Stimulated activated naive CD8-positive, alpha-beta T cell treated with anti-CD3 and anti-CD28 coated beads, Interleukin-15, Interleukin-2, amounts not matched to agents 100 ng/mL and 50 ng/mL, for 24 hours (primary cell): ENCODE measurements around the gene CCDC192.

Source experiments
- H3K27ac Mint-ChIP-seq: one replicate; pipeline ENCODE4 v1.8.0; 2021; ENCODE audit warnings: mild to moderate bottlenecking, mixed read lengths
- H3K27me3 Mint-ChIP-seq: one replicate; pipeline ENCODE4 v1.8.0; 2021; ENCODE audit warnings: mixed read lengths
- H3K36me3 Mint-ChIP-seq: one replicate; pipeline ENCODE4 v1.8.0; 2021; ENCODE audit warnings: low read depth, mixed read lengths
- H3K4me1 Mint-ChIP-seq: one replicate; pipeline ENCODE4 v1.8.0; 2021; ENCODE audit warnings: low read depth, mixed read lengths
- H3K4me3 Mint-ChIP-seq: one replicate; pipeline ENCODE4 v1.8.0; 2021; ENCODE audit warnings: mild to moderate bottlenecking, mixed read lengths
- H3K9me3 Mint-ChIP-seq: one replicate; pipeline ENCODE4 v1.8.0; 2021; ENCODE audit warnings: mixed read lengths

The CCDC192 gene

GRCh38 chr5:127849891-127850290 is 146.7 kb downstream of the CCDC192 start:
- Mint-ChIP-seq H3K4me3 (no peak overlapping the region), H3K27me3 (peaks cover 5% of the 10 kb centered on the region), H3K4me1 (no peaks in the 10 kb centered on the region), H3K27ac (no peak overlapping the region), H3K36me3 (no peaks in the 10 kb centered on the region), H3K9me3 (no peaks in the 10 kb centered on the region)

GRCh38 chr5:127851964-127852363 is 148.8 kb downstream of the CCDC192 start:
- Mint-ChIP-seq H3K36me3 (no peaks in the 10 kb centered on the region), H3K27ac (no peak overlapping the region), H3K9me3 (no peaks in the 10 kb centered on the region), H3K4me1 (no peaks in the 10 kb centered on the region), H3K4me3 (no peak overlapping the region), H3K27me3 (peaks cover 5% of the 10 kb centered on the region)

GRCh38 chr5:127854520-127854919 is 151.3 kb downstream of the CCDC192 start:
- H3K36me3 Mint-ChIP-seq, result no peaks in the 10 kb centered on the region
- H3K27ac Mint-ChIP-seq, result no peak overlapping the region
- no peak overlapping the region for H3K4me3 Mint-ChIP-seq
- no peaks in the 10 kb centered on the region for H3K9me3 Mint-ChIP-seq
- H3K27me3 Mint-ChIP-seq, result peaks cover 5% of the 10 kb centered on the region
- H3K4me1 Mint-ChIP-seq, result no peaks in the 10 kb centered on the region

GRCh38 chr5:127856292-127856691 is 153.1 kb downstream of the CCDC192 start:
- Mint-ChIP-seq H3K9me3 (no peaks in the 10 kb centered on the region), H3K27ac (no peak overlapping the region), H3K27me3 (peaks cover 5% of the 10 kb centered on the region), H3K4me3 (no peak overlapping the region), H3K36me3 (no peaks in the 10 kb centered on the region), H3K4me1 (no peaks in the 10 kb centered on the region)

- Mint-ChIP-seq H3K27ac (no peak overlapping the region), H3K27me3 (peaks cover 5% of the 10 kb centered on the region), H3K9me3 (no peaks in the 10 kb centered on the region), H3K36me3 (no peaks in the 10 kb centered on the region), H3K4me1 (no peaks in the 10 kb centered on the region), H3K4me3 (no peak overlapping the region)
Observed at GRCh38 chr5:127858116-127858784, 155.1 kb downstream of the CCDC192 start.

GRCh38 chr5:127860291-127860690 is 157.1 kb downstream of the CCDC192 start:
- Mint-ChIP-seq H3K4me3 (no peak overlapping the region), H3K9me3 (no peaks in the 10 kb centered on the region), H3K27me3 (no peaks in the 10 kb centered on the region), H3K4me1 (no peaks in the 10 kb centered on the region), H3K27ac (no peak overlapping the region), H3K36me3 (no peaks in the 10 kb centered on the region)

- no peak overlapping the region for H3K27ac Mint-ChIP-seq
- no peaks in the 10 kb centered on the region for H3K9me3 Mint-ChIP-seq
- H3K4me1 Mint-ChIP-seq, result no peaks in the 10 kb centered on the region
- no peak overlapping the region for H3K4me3 Mint-ChIP-seq
- no peaks in the 10 kb centered on the region for H3K36me3 Mint-ChIP-seq
- H3K27me3 Mint-ChIP-seq, result no peaks in the 10 kb centered on the region
Observed at GRCh38 chr5:127863161-127863560, 160.0 kb downstream of the CCDC192 start.

- Mint-ChIP-seq H3K36me3 (no peaks in the 10 kb centered on the region), H3K4me1 (no peaks in the 10 kb centered on the region), H3K9me3 (no peaks in the 10 kb centered on the region), H3K4me3 (no peak overlapping the region), H3K27me3 (no peaks in the 10 kb centered on the region), H3K27ac (no peak overlapping the region)
Observed at GRCh38 chr5:127863610-127864395, 160.6 kb downstream of the CCDC192 start.

GRCh38 chr5:127864511-127864910 is 161.3 kb downstream of the CCDC192 start:
- no peaks in the 10 kb centered on the region for H3K36me3 Mint-ChIP-seq
- H3K27ac Mint-ChIP-seq, result no peak overlapping the region
- no peaks in the 10 kb centered on the region for H3K27me3 Mint-ChIP-seq
- H3K9me3 Mint-ChIP-seq, result no peaks in the 10 kb centered on the region
- no peak overlapping the region for H3K4me3 Mint-ChIP-seq
- no peaks in the 10 kb centered on the region for H3K4me1 Mint-ChIP-seq

- H3K27me3 Mint-ChIP-seq, result no peaks in the 10 kb centered on the region
- no peaks in the 10 kb centered on the region for H3K36me3 Mint-ChIP-seq
- H3K4me1 Mint-ChIP-seq, result no peaks in the 10 kb centered on the region
- no peak overlapping the region for H3K4me3 Mint-ChIP-seq
- no peaks in the 10 kb centered on the region for H3K9me3 Mint-ChIP-seq
- H3K27ac Mint-ChIP-seq, result no peak overlapping the region
Observed at GRCh38 chr5:127865273-127865672, 162.1 kb downstream of the CCDC192 start.

GRCh38 chr5:127867022-127867783 is 164.0 kb downstream of the CCDC192 start:
- Mint-ChIP-seq H3K36me3 (no peaks in the 10 kb centered on the region), H3K4me1 (no peaks in the 10 kb centered on the region), H3K27ac (no peak overlapping the region), H3K4me3 (no peak overlapping the region), H3K9me3 (no peaks in the 10 kb centered on the region), H3K27me3 (no peaks in the 10 kb centered on the region)

- Mint-ChIP-seq H3K4me3 (no peak overlapping the region), H3K9me3 (no peaks in the 10 kb centered on the region), H3K4me1 (no peaks in the 10 kb centered on the region), H3K27me3 (no peaks in the 10 kb centered on the region), H3K36me3 (no peaks in the 10 kb centered on the region), H3K27ac (no peak overlapping the region)
Observed at GRCh38 chr5:127870914-127871313, 167.7 kb downstream of the CCDC192 start.

GRCh38 chr5:127871503-127872153 is 168.4 kb downstream of the CCDC192 start:
- no peak overlapping the region for H3K27ac Mint-ChIP-seq
- H3K36me3 Mint-ChIP-seq, result no peaks in the 10 kb centered on the region
- H3K27me3 Mint-ChIP-seq, result no peaks in the 10 kb centered on the region
- H3K4me1 Mint-ChIP-seq, result no peaks in the 10 kb centered on the region
- no peaks in the 10 kb centered on the region for H3K9me3 Mint-ChIP-seq
- H3K4me3 Mint-ChIP-seq, result no peak overlapping the region

- no peaks in the 10 kb centered on the region for H3K9me3 Mint-ChIP-seq
- H3K4me3 Mint-ChIP-seq, result no peak overlapping the region
- H3K4me1 Mint-ChIP-seq, result no peaks in the 10 kb centered on the region
- H3K36me3 Mint-ChIP-seq, result no peaks in the 10 kb centered on the region
- H3K27me3 Mint-ChIP-seq, result no peaks in the 10 kb centered on the region
- no peak overlapping the region for H3K27ac Mint-ChIP-seq
Observed at GRCh38 chr5:127872494-127872893, 169.3 kb downstream of the CCDC192 start.
